ENCODE measurements around the gene ZDBF2.

DNA sequence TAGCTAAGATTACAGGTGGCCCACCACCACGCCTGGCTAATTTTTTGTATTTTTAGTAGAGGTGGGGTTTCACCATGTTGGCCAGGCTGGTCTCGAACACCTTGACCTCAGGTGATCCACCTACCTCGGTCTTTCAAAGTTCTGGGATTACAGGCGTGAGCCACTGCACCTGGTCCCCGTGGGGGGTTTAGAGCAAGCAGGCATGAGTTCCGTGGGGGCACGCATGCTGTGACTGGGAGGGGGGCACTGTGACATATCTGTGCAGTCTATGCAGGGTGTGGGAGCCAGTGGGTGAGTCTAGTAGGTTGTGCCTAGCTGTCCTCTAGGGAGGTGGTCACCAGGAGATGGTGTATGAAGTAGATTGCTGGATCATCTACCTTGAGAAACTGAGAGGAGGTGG lies 16.6 kb upstream of the ZDBF2 start:
- TF ChIP-seq POLR2A (IDR thresholded peaks at IDR 0.05; ENCODE audit: low read depth, low read length): no peak
- no peak for TF ChIP-seq POLR2AphosphoS5 (IDR thresholded peaks at IDR 0.05; ENCODE audit: low read depth, low read length)

Data from GM12892 (cell line).